ENCODE measurements around the gene CIPC. TPM values are rescaled to one million over a fixed set of nuclear protein-coding genes. Genes with fewer than 3 reads are reported as not detected.

Gene CIPC
- polyA plus RNA-seq, 1 experiment, result 9.9 TPM

DNA sequence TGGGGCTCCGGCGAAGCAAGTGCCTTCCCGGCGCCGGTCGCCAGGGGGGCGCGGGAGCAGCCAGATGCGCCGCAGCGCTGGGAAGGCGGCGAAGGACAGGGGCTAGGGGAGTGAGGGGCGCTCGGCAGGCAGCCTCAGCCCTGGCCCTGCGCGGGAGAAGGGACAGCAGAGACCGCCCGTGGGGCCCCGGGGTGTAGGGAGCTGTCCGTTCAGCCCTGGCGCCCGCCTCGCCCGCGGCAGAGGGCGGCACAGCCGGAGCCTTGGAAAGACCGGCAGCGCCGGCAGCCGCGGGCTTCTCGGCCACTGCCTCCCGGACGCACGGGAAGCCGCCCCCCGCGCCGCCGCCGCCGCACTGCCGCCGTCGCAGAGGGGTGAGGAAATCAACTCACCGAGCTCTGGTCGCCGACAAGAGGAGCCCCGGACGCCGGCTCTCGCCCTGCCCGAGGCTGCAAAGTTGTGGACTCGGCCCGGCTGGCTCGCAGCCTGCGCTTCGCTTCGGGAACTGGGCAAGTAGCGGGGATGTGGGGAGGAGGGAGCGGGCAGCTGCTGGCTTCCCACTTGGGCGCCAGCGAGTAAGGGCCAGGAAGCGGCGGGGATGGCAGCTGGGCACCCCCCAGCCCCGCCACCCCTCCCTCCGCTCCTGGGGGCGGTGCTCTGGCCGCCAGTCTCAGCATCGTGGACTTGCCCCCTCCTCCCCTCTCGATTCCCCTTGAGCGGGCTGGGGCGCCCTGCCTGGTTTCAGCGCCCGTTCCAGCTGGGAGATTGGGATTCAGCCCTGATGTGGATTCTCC, 43.4 kb downstream of the CIPC start, which contains the start of gene ZDHHC22:
Gene ZDHHC22 (minus strand): TSS at position 578 of the 791 bp plus-strand sequence. CDS start 2,053 bp downstream, outside the sequence.
- POLR2A ChIA-PET, result no interaction called here
- Histone ChIP-seq H3K4me3 (ENCODE audit: low read depth, low read length) (peak within 1 kb of the TSS; percentile 35; the same call in 1 of the 2 replicates), H3K27me3 (ENCODE audit: control insufficient read depth, insufficient read depth, low read length) (peaks cover 80% of the 10 kb centered on the region), H3K27ac (ENCODE audit: low read depth, low read length) (no peak within 1 kb of the TSS), H3K9me3 (ENCODE audit: control insufficient read depth, insufficient read depth, low read length) (no peaks in the 10 kb centered on the region; the same call in 1 of the 2 replicates)
- peak; percentile 28 for TF ChIP-seq CTCF (IDR thresholded peaks at IDR 0.05; ENCODE audit: low read depth, low read length)
- DNase-seq (ENCODE audit: low read depth, low spot score), result no peak
- CTCF ChIA-PET, result no interaction called here

DNA sequence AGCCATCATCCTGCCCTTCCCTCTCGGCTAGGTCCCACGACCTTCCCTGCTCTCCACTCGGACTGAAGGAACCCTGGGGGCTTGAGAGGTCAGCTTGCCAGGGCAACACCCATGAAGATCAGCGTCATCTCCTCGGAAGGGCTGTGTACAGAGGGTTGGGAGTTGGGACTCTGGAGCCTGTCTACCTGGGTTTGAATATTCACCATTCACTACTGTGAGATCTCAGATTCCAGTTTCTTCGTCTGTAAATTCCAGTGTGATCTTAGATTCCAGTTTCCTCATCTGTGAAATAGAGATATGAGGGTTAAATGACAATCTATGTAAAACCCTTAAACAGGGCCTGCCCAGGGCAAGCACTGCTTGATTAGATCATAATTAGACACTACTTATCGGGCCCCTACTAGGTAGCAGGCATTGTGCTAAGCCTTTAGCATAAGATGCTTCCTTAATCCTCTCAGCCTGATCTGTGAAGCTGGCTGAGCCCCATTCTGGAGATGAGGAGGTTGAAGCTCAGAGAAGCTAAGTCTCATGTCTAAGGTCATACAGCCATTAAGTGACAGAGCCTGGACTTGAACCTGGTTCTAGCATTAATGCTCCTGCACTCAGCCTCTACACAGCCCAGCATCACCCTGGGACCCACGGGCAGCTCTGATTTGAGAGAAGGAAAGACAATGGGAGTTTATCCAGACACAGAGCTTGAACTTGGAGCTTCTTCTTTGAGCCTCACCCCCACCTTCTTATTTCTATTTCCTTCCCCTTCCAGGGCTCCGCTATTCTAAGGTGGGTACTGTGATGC, 44.1 kb downstream of the CIPC start:
- no peak overlapping the region for H3K27ac ChIP-seq (ENCODE audit: low read depth, low read length)
- no peak for TF ChIP-seq CTCF (IDR thresholded peaks at IDR 0.05; ENCODE audit: low read depth, low read length)
- ChIA-PET CTCF (interaction anchor here (0.6 to 1.4 kb wide), 3 partner anchors 11 to 266 kb away, joined by 3 to 6 read pairs (median 4); no protein-coding TSS in a partner anchor), POLR2A (no interaction called here)
- H3K4me3 ChIP-seq (ENCODE audit: low read depth, low read length), result no peak overlapping the region
- no peak for DNase-seq (ENCODE audit: low read depth, low spot score)
- peaks cover 80% of the 10 kb centered on the region for H3K27me3 ChIP-seq (ENCODE audit: control insufficient read depth, insufficient read depth, low read length)
- H3K9me3 ChIP-seq (ENCODE audit: control insufficient read depth, insufficient read depth, low read length), result no peaks in the 10 kb centered on the region; the same call in 1 of the 2 replicates

GRCh38 chr14:77143071-77143470, 45.0 kb downstream of the CIPC start:
- no peaks in the 10 kb centered on the region; the same call in 1 of the 2 replicates for H3K9me3 ChIP-seq (ENCODE audit: control insufficient read depth, insufficient read depth, low read length)
- H3K27me3 ChIP-seq (ENCODE audit: control insufficient read depth, insufficient read depth, low read length), result peaks cover 77% of the 10 kb centered on the region
- ChIA-PET CTCF (interaction anchor here (0.9 to 1.4 kb wide), 3 partner anchors 9 to 267 kb away, joined by 3 to 6 read pairs (median 4); no protein-coding TSS in a partner anchor), POLR2A (no interaction called here)
- TF ChIP-seq CTCF (IDR thresholded peaks at IDR 0.05; ENCODE audit: low read depth, low read length), result no peak
- no peak overlapping the region for H3K4me3 ChIP-seq (ENCODE audit: low read depth, low read length)
- no peak overlapping the region for H3K27ac ChIP-seq (ENCODE audit: low read depth, low read length)
- no peak for DNase-seq (ENCODE audit: low read depth, low spot score)

DNA sequence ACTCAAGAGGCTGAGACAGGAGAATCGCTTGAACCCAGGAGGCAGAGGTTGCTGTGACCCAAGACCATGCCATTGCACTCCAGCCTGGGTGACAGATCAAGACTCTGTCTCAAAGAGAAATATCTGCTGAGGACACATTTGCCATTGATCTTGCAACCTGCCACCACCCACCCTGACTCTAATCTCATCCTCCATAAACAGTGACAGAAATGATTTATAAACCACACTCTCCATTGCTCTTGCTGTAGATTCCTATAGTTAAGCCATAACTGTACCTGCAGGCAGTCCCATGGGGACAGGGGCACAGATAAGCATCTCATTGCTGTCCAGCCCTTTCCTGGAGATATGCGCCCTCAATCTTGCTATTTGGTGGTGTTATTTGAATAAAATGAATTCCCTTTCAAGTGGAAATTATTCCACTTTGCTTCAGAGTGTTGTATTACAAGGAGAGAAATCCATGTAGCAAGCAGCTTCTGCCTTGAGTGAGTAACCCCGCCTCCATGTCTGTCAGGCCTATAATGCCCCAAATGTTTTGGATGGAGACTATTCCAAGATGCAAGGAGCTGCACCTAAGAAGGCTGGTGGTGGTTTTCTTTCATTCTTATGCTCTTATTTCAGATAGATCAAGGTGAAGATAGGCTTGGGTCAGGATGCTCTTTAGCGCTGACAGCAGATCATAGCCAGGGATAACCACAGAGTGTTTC, 46.5 kb downstream of the CIPC start:
- no peaks in the 10 kb centered on the region; the same call in 1 of the 2 replicates for H3K9me3 ChIP-seq (ENCODE audit: control insufficient read depth, insufficient read depth, low read length)
- no peak for DNase-seq (ENCODE audit: low read depth, low spot score)
- POLR2A ChIA-PET, result no interaction called here
- no peak overlapping the region for H3K4me3 ChIP-seq (ENCODE audit: low read depth, low read length)
- no peak overlapping the region for H3K27ac ChIP-seq (ENCODE audit: low read depth, low read length)
- H3K27me3 ChIP-seq (ENCODE audit: control insufficient read depth, insufficient read depth, low read length), result peaks cover 68% of the 10 kb centered on the region
- no peak for TF ChIP-seq CTCF (IDR thresholded peaks at IDR 0.05; ENCODE audit: low read depth, low read length)
- CTCF ChIA-PET, result interaction anchor here (1.2 to 1.4 kb wide), 2 partner anchors 7 to 20 kb away, joined by 3 read pairs; no protein-coding TSS in a partner anchor
